ENCODE measurements around the gene SLC22A24. TPM values are rescaled to one million over a fixed set of nuclear protein-coding genes. Genes with fewer than 3 reads are reported as not detected.
A peak's percentile ranks its signal among the peaks of the same experiment; 100 is the strongest.
"Not testable (repeated sequence)": the region's sequence is repeated elsewhere in the genome, so short reads cannot be mapped to it uniquely, and the experiment has no call there.

Gene SLC22A24
- total RNA-seq, 1 donor from 2014 or later = not detected

DNA sequence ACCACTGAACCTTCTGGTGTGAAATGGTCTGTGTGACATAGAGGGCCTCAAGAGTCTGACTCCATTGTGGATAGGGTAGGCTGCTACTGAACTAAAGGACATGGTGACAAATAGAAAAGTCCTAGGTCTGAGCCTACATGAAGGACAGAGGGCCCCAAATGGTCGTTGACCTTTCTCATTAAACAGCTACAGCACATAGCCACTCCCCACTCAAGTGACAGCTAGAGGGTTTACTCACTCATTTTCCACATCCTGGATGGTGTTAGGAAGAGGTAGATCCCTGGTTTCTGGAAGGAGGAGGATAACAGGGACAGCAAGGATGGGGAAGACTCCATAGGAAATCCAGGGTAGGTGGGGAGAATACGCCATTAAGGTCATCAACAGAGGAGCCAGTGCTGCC, 63.3 kb downstream of the SLC22A24 start:
- H3K9me3 ChIP-seq = no peaks in the 10 kb centered on the region
- H3K4me1 ChIP-seq = no peaks in the 10 kb centered on the region
- H3K4me3 ChIP-seq = no peak overlapping the region
- no peak for ATAC-seq
- intact Hi-C loops (cut with DNase I) = no loop called here
- no peak overlapping the region for H3K27ac ChIP-seq
- H3K27me3 ChIP-seq = peaks cover 4% of the 10 kb centered on the region
- no peaks in the 10 kb centered on the region for H3K36me3 ChIP-seq
- no peak for DNase-seq
- TF ChIP-seq, protein P1, sequence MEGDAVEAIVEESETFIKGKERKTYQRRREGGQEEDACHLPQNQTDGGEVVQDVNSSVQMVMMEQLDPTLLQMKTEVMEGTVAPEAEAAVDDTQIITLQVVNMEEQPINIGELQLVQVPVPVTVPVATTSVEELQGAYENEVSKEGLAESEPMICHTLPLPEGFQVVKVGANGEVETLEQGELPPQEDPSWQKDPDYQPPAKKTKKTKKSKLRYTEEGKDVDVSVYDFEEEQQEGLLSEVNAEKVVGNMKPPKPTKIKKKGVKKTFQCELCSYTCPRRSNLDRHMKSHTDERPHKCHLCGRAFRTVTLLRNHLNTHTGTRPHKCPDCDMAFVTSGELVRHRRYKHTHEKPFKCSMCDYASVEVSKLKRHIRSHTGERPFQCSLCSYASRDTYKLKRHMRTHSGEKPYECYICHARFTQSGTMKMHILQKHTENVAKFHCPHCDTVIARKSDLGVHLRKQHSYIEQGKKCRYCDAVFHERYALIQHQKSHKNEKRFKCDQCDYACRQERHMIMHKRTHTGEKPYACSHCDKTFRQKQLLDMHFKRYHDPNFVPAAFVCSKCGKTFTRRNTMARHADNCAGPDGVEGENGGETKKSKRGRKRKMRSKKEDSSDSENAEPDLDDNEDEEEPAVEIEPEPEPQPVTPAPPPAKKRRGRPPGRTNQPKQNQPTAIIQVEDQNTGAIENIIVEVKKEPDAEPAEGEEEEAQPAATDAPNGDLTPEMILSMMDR (IDR thresholded peaks at IDR 0.05) = no peak

DNA sequence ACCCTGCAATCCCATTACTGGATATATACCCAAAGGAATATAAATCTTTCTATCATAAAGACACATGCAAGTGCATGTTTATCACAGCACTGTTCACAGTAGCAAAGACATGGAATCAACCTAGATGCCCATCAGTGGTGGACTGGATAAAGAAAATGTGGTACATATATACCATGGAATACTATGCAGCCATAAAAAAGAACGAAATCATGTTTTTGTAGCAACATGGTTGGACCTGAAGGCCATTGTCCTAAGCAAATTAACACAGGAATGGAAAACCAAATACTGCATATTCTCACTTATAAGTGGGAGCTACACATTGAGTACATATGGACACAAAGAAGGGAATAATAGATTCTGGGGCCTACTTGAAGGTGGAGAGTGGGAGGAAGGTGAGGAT, 97.8 kb downstream of the SLC22A24 start:
- intact Hi-C loops (cut with DNase I); H3K27ac ChIP-seq; H3K36me3 ChIP-seq; DNase-seq; H3K27me3 ChIP-seq; ATAC-seq; H3K4me1 ChIP-seq; H3K4me3 ChIP-seq; H3K9me3 ChIP-seq: not testable (repeated sequence)

DNA sequence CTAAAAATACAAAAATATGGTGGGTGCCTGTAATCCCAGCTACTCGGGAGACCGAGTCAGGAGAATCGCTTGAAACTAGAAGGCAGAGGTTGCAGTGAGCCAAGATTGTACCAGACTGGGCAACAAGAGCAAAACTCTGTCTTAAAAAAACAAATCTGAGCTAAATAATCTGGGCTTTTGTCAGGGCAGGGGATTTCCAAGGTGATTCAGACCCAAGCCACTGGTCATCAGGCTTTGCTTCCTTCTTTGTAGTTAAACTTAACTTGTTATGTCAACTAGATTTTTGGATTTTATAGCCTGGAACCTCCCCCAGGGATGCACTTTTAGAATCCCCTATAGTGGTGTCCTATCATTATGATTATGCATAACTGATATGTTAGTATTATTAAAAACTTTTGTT, 101.4 kb downstream of the SLC22A24 start:
- Histone ChIP-seq H3K9me3 (no peaks in the 10 kb centered on the region), H3K36me3 (no peaks in the 10 kb centered on the region), H3K27me3 (peaks cover 7% of the 10 kb centered on the region), H3K4me1 (no peaks in the 10 kb centered on the region), H3K4me3 (no peak overlapping the region), H3K27ac (no peak overlapping the region)
- no peak for ATAC-seq
- TF ChIP-seq, protein P1 (IDR thresholded peaks at IDR 0.05) = no peak
- intact Hi-C loops (cut with DNase I) = no loop called here
- DNase-seq = no peak

DNA sequence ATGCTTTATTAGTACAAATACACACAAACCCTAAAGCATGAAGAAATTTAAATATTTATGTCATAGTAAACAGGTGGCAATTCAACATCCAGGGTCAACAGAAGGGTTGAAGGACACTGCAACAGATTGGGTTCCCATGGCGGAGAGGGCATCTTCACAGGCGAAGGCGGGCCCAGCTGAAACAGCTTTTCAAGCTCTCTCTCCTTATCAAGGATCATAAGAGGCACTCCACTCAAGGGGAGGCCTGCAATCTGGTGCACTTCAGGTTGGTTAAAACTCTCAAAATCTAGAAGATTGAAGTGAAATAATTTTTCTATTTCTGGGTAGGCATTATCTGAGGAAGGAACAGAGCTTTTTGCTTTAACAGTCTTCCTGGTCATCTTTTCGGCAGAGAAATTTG, 111.6 kb downstream of the SLC22A24 start:
- ATAC-seq = peak; percentile 61
- intact Hi-C loops (cut with DNase I) = no loop called here
- H3K27me3 ChIP-seq = no peaks in the 10 kb centered on the region
- DNase-seq = no peak
- TF ChIP-seq, protein P1 (IDR thresholded peaks at IDR 0.05) = no peak
- no peak overlapping the region for H3K4me3 ChIP-seq
- no peaks in the 10 kb centered on the region for H3K4me1 ChIP-seq
- no peak overlapping the region for H3K27ac ChIP-seq
- no peaks in the 10 kb centered on the region for H3K9me3 ChIP-seq
- no peaks in the 10 kb centered on the region for H3K36me3 ChIP-seq

Other genes with a start within 250 kb of the SLC22A24 start
- gene CHRM1, start 222.9 kb downstream of the SLC22A24 start, total RNA-seq = 4.7 TPM
- not detected for gene SLC22A6, start 159.3 kb downstream of the SLC22A24 start, total RNA-seq
- not detected for gene SLC22A8, start 128.4 kb downstream of the SLC22A24 start, total RNA-seq
- gene SLC22A25, start 99.4 kb upstream of the SLC22A24 start, total RNA-seq = not detected
- gene SLC22A9, start 225.6 kb upstream of the SLC22A24 start, total RNA-seq = not detected

Data from upper lobe of right lung (tissue), 1 donor.